IMR-90 (cell line): ENCODE measurements around the gene DSC2. TPM values are rescaled to one million over a fixed set of nuclear protein-coding genes. Genes with fewer than 3 reads are reported as not detected.

Experiments
- ATAC-seq: fragments of 200-7000 bp; cut with Tn5 transposase; 2 replicates; pipeline ENCODE4 v1.9.1; 2020; ENCODE audit warnings: low read depth, mild to moderate bottlenecking, moderate library complexity
- BruUV-seq: library from RNA; stranded (reverse); fragments of 400-500 nt; replicated peaks from 2 replicates; lab custom pipeline; 2021; lab: Mats Ljungman, UMichigan
- CTCF ChIA-PET: fragments of 300-600 bp; formaldehyde crosslinking; extraction: SDS; loops from one replicate; lab custom pipeline; 2021; ENCODE audit warnings: antibody characterized with exemption; lab: Yijun Ruan, JAX
- POLR2A ChIA-PET: fragments of 300-600 bp; sonication (Branson Sonifier 250); formaldehyde crosslinking; loops from one replicate; lab custom pipeline; 2022; ENCODE audit warnings: antibody characterized with exemption; ENCODE audit not compliant: unreplicated experiment; lab: Charles Lee
- DNase-seq: peaks from one replicate; pipeline ENCODE4 v3.0.0; 2013
- H2AFZ ChIP-seq: replicated peaks from 2 replicates; pipeline ENCODE3; 2013; ENCODE audit warnings: low read length, mild to moderate bottlenecking; ENCODE audit not compliant: poor library complexity
- H2AK5ac ChIP-seq: 2 replicates; pipeline ENCODE4 v1.6.1; 2013; ENCODE audit warnings: low read depth, low read length, inconsistent platforms
- H2AK9ac ChIP-seq: replicated peaks from 2 replicates; pipeline ENCODE3; 2013; ENCODE audit warnings: mild to moderate bottlenecking, low read depth, low read length, moderate library complexity; ENCODE audit not compliant: poor library complexity
- H2BK120ac ChIP-seq: 2 replicates; pipeline ENCODE4 v1.6.1; 2013; ENCODE audit warnings: low read depth, low read length, inconsistent platforms
- H2BK15ac ChIP-seq: 3 replicates; pipeline ENCODE4 v1.6.1; 2013; ENCODE audit warnings: low read depth, low read length, inconsistent platforms
- H2BK20ac ChIP-seq: 2 replicates; pipeline ENCODE4 v1.6.1; 2013; ENCODE audit warnings: low read depth, mild to moderate bottlenecking, inconsistent platforms, low read length, moderate library complexity
- H2BK5ac ChIP-seq: 2 replicates; pipeline ENCODE4 v1.6.1; 2013; ENCODE audit warnings: mild to moderate bottlenecking, low read depth, low read length, inconsistent platforms; ENCODE audit not compliant: poor library complexity, severe bottlenecking
- H3K14ac ChIP-seq: replicated peaks from 2 replicates; pipeline ENCODE4 v1.6.1; 2013; ENCODE audit warnings: low read depth, low read length, inconsistent platforms
- H3K18ac ChIP-seq: 2 replicates; pipeline ENCODE4 v1.6.1; 2013; ENCODE audit warnings: low read depth, low read length, control low read depth
- H3K23ac ChIP-seq: 2 replicates; pipeline ENCODE4 v1.6.1; 2013; ENCODE audit warnings: low read depth, low read length, inconsistent platforms
- H3K27ac ChIP-seq: 2 replicates; pipeline ENCODE4 v1.5.1; 2013; ENCODE audit warnings: mild to moderate bottlenecking, control low read depth, low read length; ENCODE audit not compliant: insufficient read depth
- H3K27me3 ChIP-seq: 2 replicates; pipeline ENCODE4 v1.6.1; 2013; ENCODE audit warnings: low read length; ENCODE audit not compliant: control insufficient read depth, insufficient read depth
- H3K36me3 ChIP-seq: 2 replicates; pipeline ENCODE4 v1.6.1; 2013; ENCODE audit warnings: low read length, mixed read lengths; ENCODE audit not compliant: control insufficient read depth, insufficient read depth
- H3K4ac ChIP-seq: 2 replicates; pipeline ENCODE4 v1.6.1; 2013; ENCODE audit warnings: low read depth, low read length, inconsistent platforms
- H3K4me1 ChIP-seq: 2 replicates; pipeline ENCODE4 v1.6.1; 2013; ENCODE audit warnings: low read length, mixed read lengths; ENCODE audit not compliant: control insufficient read depth, insufficient read depth
- H3K4me2 ChIP-seq: 2 replicates; pipeline ENCODE4 v1.6.1; 2013; ENCODE audit warnings: low read depth, mild to moderate bottlenecking, control low read depth, low read length, moderate library complexity
- H3K4me3 ChIP-seq: 2 replicates; pipeline ENCODE4 v1.5.1; 2013; ENCODE audit warnings: low read depth, mild to moderate bottlenecking, control low read depth, low read length, moderate library complexity; ENCODE audit not compliant: insufficient read depth
- H3K56ac ChIP-seq: 2 replicates; pipeline ENCODE4 v1.6.1; 2013; ENCODE audit warnings: low read length, inconsistent platforms; ENCODE audit not compliant: insufficient read depth; ENCODE audit errors: extremely low read depth
- H3K79me1 ChIP-seq, 2 experiments: 2 replicates each; pipeline ENCODE4 v1.6.1; 2013; ENCODE audit warnings: low read length in 2 of 2, inconsistent platforms in 1 of 2, low read depth in 1 of 2
- H3K9ac ChIP-seq: 2 replicates; pipeline ENCODE4 v1.6.1; 2013; ENCODE audit warnings: low read depth, low read length, control low read depth
- H3K9me1 ChIP-seq: 2 replicates; pipeline ENCODE4 v1.6.1; 2013; ENCODE audit warnings: low read length, inconsistent platforms; ENCODE audit not compliant: insufficient read depth
- H3K9me3 ChIP-seq: 2 replicates; pipeline ENCODE4 v1.6.1; 2013; ENCODE audit warnings: low read length; ENCODE audit not compliant: control insufficient read depth, insufficient read depth
- H4K20me1 ChIP-seq: 2 replicates; pipeline ENCODE4 v1.6.1; 2013; ENCODE audit warnings: low read length, inconsistent platforms; ENCODE audit not compliant: insufficient read depth
- H4K5ac ChIP-seq: 2 replicates; pipeline ENCODE4 v1.6.1; 2013; ENCODE audit warnings: mild to moderate bottlenecking, low read depth, low read length, control low read depth
- H4K8ac ChIP-seq, 2 experiments: 2 replicates each; pipeline ENCODE4 v1.6.1; 2013; ENCODE audit warnings: low read depth in 2 of 2, low read length in 2 of 2, control low read depth in 1 of 2, inconsistent platforms in 1 of 2
- H4K91ac ChIP-seq: 2 replicates; pipeline ENCODE4 v1.6.1; 2013; ENCODE audit warnings: low read depth, low read length, inconsistent platforms; ENCODE audit not compliant: insufficient read depth
- BHLHE40 ChIP-seq: fragments of 150-350 bp; IDR thresholded peaks from 2 replicates; pipeline ENCODE4 v1.6.1; 2016; ENCODE audit warnings: mild to moderate bottlenecking, low read depth, low read length
- CEBPB ChIP-seq: IDR thresholded peaks from 2 replicates; pipeline ENCODE4 v1.6.1; 2012; ENCODE audit warnings: low read depth, low read length, improper control_type of control experiment
- CHD1 ChIP-seq: IDR thresholded peaks from 2 replicates; pipeline ENCODE4 v1.6.1; 2012; ENCODE audit warnings: low read depth, low read length, improper control_type of control experiment
- ELK1 ChIP-seq: fragments of 150-350 bp; IDR thresholded peaks from 2 replicates; pipeline ENCODE4 v1.6.1; 2016; ENCODE audit warnings: low read depth, mild to moderate bottlenecking, low read length, moderate library complexity, borderline replicate concordance
- FOS ChIP-seq: fragments of 150-350 bp; IDR thresholded peaks from 2 replicates; pipeline ENCODE4 v1.6.1; 2016; ENCODE audit warnings: low read depth, low read length
- MAFK ChIP-seq: IDR thresholded peaks from 2 replicates; pipeline ENCODE4 v1.6.1; 2012; ENCODE audit warnings: low read depth, low read length, improper control_type of control experiment
- MAZ ChIP-seq: IDR thresholded peaks from 2 replicates; pipeline ENCODE4 v1.6.1; 2012; ENCODE audit warnings: low read depth, mild to moderate bottlenecking, low read length, improper control_type of control experiment, moderate library complexity, borderline replicate concordance
- MXI1 ChIP-seq: IDR thresholded peaks from 2 replicates; pipeline ENCODE4 v1.6.1; 2012; ENCODE audit warnings: low read depth, mild to moderate bottlenecking, low read length, moderate library complexity, borderline replicate concordance
- NFE2L2 ChIP-seq: fragments of 150-350 bp; IDR thresholded peaks from 2 replicates; pipeline ENCODE4 v1.6.1; 2016; ENCODE audit warnings: low read depth, mild to moderate bottlenecking, low read length
- POLR2A ChIP-seq: IDR thresholded peaks from 2 replicates; pipeline ENCODE4 v1.6.1; 2012; ENCODE audit warnings: mild to moderate bottlenecking, low read depth, low read length
- RAD21 ChIP-seq: IDR thresholded peaks from 2 replicates; pipeline ENCODE4 v1.6.1; 2012; ENCODE audit warnings: low read length, improper control_type of control experiment
- RFX5 ChIP-seq: IDR thresholded peaks from 2 replicates; pipeline ENCODE4 v1.8.0; 2012; ENCODE audit warnings: low read depth, mild to moderate bottlenecking, low read length, moderate library complexity
- SMC3 ChIP-seq: fragments of 150-350 bp; IDR thresholded peaks from 2 replicates; pipeline ENCODE4 v1.6.1; 2016; ENCODE audit warnings: low read depth, mild to moderate bottlenecking, antibody characterized with exemption, low read length, moderate library complexity
- USF2 ChIP-seq: fragments of 150-350 bp; IDR thresholded peaks from 2 replicates; pipeline ENCODE4 v1.6.1; 2017; ENCODE audit warnings: mild to moderate bottlenecking, antibody characterized with exemption, low read length, low read depth
- WGBS, 2 experiments: methylation state at CpG; one replicate each; pipeline versions ENCODE4 v1.1.5 to v1.1.7; 2013; ENCODE audit warnings: missing lambda C conversion rate in 2 of 2; ENCODE audit not compliant: insufficient read length in 1 of 2; ENCODE audit errors: extremely low coverage in 2 of 2; 5-methylcytosine and 5-hydroxymethylcytosine counted together
- dilution Hi-C: fragments of 300-500 bp; cut with HindIII; formaldehyde crosslinking; loops from one replicate; pipeline ENCODE4 v1.14.3; 2018; ENCODE audit warnings: low sequenced_read_pairs; ENCODE audit not compliant: unreplicated experiment
- in situ Hi-C: fragments of 300-500 bp; cut with MboI; formaldehyde crosslinking; loops from 3 replicates; pipeline ENCODE4 v1.14.3; 2019; ENCODE audit warnings: low sequenced_read_pairs, inconsistent platforms, mixed read lengths
- intact Hi-C: fragments of 100-400 bp; cut with micrococcal nuclease; formaldehyde crosslinking; loops from 2 replicates; pipeline ENCODE4 v1.10.0; 2022
- polyA plus RNA-seq, 3 experiments: library from polyadenylated mRNA; depleted of rRNA; stranded (reverse); fragments of >200 nt; gene quantifications; 2 replicates each; pipeline ENCODE4 v1.2.3, GENCODE V29; 2012; ENCODE audit warnings: low replicate concordance in 1 of 3
- total RNA-seq: library from RNA; depleted of rRNA; stranded (reverse); fragments of >200 nt; gene quantifications from 2 replicates; pipeline ENCODE4 v1.2.3, GENCODE V29; 2012
- TF ChIP-seq, protein P1 (sequence below): conservative IDR thresholded peaks from 2 replicates; pipeline ENCODE4 v1.5.1; 2012; ENCODE audit warnings: mild to moderate bottlenecking, low read depth, low read length, improper control_type of control experiment

Gene DSC2
- total and polyA plus RNA-seq, 2 of the 4 experiments (the other 2 are of a cell fraction), result not detected

DNA sequence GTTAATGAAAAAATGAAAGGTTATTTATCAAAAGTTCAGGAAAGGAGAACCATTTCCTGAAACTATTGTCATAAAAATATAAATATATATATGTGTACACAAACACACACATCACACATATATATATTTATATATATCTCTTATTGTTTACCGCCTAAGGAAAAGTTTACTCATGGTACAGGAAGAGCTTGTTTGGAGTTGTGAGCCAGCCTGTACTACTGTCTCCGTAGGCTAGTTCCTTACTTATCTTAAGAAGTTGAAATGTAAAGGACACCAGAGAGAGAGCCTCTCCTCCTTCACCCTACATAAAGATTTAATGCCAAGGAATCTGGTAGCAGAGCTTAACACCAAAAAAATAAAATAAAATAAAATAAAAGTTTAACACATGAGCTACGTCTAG is 40.8 kb upstream of the DSC2 start:
- H3K79me1 ChIP-seq, result no peaks in the 10 kb centered on the region
- no peak overlapping the region for H2BK20ac ChIP-seq
- DNase-seq, result no peak
- H3K56ac ChIP-seq, result no peak overlapping the region
- H3K27ac ChIP-seq, result no peak overlapping the region
- H3K18ac ChIP-seq, result no peak overlapping the region
- WGBS, 2 experiments, result no CpG with 5 or more reads among the region's 3 CpGs
- H2BK5ac ChIP-seq, result no peak overlapping the region
- no peak overlapping the region for H2BK15ac ChIP-seq
- no peak overlapping the region for H4K5ac ChIP-seq
- no peak overlapping the region for H2AK9ac ChIP-seq
- no peak overlapping the region for H3K4me2 ChIP-seq
- in situ Hi-C loops, result no loop called here
- no peaks in the 10 kb centered on the region for H3K36me3 ChIP-seq
- H3K4me3 ChIP-seq, result no peak overlapping the region
- H4K20me1 ChIP-seq, result no peaks in the 10 kb centered on the region
- ATAC-seq, result no peak
- no peaks in the 10 kb centered on the region for H3K4me1 ChIP-seq
- POLR2A ChIA-PET, result no interaction called here
- H3K27me3 ChIP-seq, result no peaks in the 10 kb centered on the region
- BruUV-seq, result no TSS peak
- TF ChIP-seq CEBPB (no peak), POLR2A (no peak), CHD1 (no peak), FOS (no peak), ELK1 (no peak), NFE2L2 (no peak), MXI1 (no peak), SMC3 (no peak), BHLHE40 (no peak), RFX5 (no peak), MAZ (no peak), MAFK (no peak), RAD21 (no peak), USF2 (no peak)
- TF ChIP-seq, protein P1, sequence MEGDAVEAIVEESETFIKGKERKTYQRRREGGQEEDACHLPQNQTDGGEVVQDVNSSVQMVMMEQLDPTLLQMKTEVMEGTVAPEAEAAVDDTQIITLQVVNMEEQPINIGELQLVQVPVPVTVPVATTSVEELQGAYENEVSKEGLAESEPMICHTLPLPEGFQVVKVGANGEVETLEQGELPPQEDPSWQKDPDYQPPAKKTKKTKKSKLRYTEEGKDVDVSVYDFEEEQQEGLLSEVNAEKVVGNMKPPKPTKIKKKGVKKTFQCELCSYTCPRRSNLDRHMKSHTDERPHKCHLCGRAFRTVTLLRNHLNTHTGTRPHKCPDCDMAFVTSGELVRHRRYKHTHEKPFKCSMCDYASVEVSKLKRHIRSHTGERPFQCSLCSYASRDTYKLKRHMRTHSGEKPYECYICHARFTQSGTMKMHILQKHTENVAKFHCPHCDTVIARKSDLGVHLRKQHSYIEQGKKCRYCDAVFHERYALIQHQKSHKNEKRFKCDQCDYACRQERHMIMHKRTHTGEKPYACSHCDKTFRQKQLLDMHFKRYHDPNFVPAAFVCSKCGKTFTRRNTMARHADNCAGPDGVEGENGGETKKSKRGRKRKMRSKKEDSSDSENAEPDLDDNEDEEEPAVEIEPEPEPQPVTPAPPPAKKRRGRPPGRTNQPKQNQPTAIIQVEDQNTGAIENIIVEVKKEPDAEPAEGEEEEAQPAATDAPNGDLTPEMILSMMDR, result no peak
- no peak overlapping the region for H2BK120ac ChIP-seq
- H3K9ac ChIP-seq, result no peak overlapping the region
- no peak overlapping the region for H2AK5ac ChIP-seq
- no peak overlapping the region for H3K14ac ChIP-seq
- no peak overlapping the region for H4K8ac ChIP-seq
- H3K23ac ChIP-seq, result no peak overlapping the region
- H2AFZ ChIP-seq, result no peak overlapping the region
- dilution Hi-C loops, result no loop called here
- no peaks in the 10 kb centered on the region for H3K9me3 ChIP-seq
- no peak overlapping the region for H4K91ac ChIP-seq
- no peak overlapping the region for H3K4ac ChIP-seq
- CTCF ChIA-PET, result interaction anchor here (1.1 kb wide), 1 partner anchor 9 kb away, joined by 3 read pairs; no protein-coding TSS in a partner anchor
- no peaks in the 10 kb centered on the region for H3K9me1 ChIP-seq
- intact Hi-C loops, result no loop called here
